ENCODE measurements around the gene TP53RK. TPM values are rescaled to one million over a fixed set of nuclear protein-coding genes. Genes with fewer than 3 reads are reported as not detected.
A peak's percentile ranks its signal among the peaks of the same experiment; 100 is the strongest.

The TP53RK gene
- total and polyA plus RNA-seq, 2 of the 13 experiments (the other 11 are each of a cell fraction or from before 2014, with no cell fraction given) = 12.9 to 25.5 TPM

DNA sequence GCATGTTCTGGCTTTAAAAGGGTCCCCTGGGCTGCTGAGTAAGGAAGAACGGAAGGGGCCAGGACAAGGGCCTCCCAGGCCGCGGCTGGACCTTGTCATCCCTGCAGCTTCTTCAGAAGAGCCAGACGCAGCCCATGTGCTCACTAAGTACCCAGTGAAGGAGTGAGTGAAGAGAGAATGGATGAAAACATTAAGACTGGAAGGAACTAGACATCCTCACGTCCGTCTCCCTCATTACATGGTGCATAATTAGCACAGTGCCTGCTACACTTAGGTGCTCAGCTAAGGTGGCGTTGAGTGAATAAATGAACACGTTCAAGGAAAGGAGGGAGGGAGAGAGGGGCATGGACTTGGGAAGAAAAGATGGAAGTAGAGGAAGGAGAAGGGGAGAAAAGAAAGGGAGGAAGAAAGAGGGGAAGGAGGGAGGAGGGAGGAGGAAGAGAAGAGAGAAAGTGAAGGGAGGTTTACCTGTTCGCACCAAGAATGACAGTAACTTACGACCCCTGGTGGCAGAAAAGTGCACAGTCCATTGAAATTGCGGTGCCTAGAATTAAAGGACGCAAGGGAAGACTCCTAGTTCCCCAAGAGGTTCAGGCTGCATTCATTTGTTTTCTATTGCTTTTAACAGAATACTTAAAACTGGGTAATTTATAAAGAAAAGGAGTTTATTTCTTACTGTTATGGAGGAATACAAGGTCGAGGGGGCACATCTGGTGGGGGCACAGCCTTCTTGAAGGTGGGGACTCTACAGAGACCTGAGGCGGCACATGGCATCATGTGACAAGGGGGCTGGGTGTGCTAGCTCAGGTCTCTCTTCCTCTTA is 8.0 kb downstream of the TP53RK start (continued):
- TF ChIP-seq SMYD3 (CRISPR knock-in tag; IDR thresholded peaks at IDR 0.05) (0 out of 2 replicates have a peak, but pooled peaks have one; percentile 48), ZBTB7A (CRISPR knock-in tag; IDR thresholded peaks at IDR 0.05) (no peak), NFKBIZ (CRISPR knock-in tag; IDR thresholded peaks at IDR 0.05) (0 out of 2 replicates have a peak, but pooled peaks have one; percentile 42), ELF3 (CRISPR knock-in tag; IDR thresholded peaks at IDR 0.05) (peak; percentile 89), KAT8 (CRISPR knock-in tag; IDR thresholded peaks at IDR 0.05) (peak; percentile 49; the same call in 1 of the 2 replicates), KAT7 (CRISPR knock-in tag; IDR thresholded peaks at IDR 0.05; ENCODE audit: borderline replicate concordance) (peak; percentile 88; the same call in 1 of the 2 replicates), SSRP1 (CRISPR knock-in tag; IDR thresholded peaks at IDR 0.05) (peak; percentile 97), ZNF792 (CRISPR knock-in tag; IDR thresholded peaks at IDR 0.05) (peak; percentile 69; the same call in 1 of the 2 replicates), ZNF567 (CRISPR knock-in tag; IDR thresholded peaks at IDR 0.05; ENCODE audit: borderline replicate concordance) (0 out of 2 replicates have a peak, but pooled peaks have one; percentile 52)
- TF ChIP-seq, protein P1, sequence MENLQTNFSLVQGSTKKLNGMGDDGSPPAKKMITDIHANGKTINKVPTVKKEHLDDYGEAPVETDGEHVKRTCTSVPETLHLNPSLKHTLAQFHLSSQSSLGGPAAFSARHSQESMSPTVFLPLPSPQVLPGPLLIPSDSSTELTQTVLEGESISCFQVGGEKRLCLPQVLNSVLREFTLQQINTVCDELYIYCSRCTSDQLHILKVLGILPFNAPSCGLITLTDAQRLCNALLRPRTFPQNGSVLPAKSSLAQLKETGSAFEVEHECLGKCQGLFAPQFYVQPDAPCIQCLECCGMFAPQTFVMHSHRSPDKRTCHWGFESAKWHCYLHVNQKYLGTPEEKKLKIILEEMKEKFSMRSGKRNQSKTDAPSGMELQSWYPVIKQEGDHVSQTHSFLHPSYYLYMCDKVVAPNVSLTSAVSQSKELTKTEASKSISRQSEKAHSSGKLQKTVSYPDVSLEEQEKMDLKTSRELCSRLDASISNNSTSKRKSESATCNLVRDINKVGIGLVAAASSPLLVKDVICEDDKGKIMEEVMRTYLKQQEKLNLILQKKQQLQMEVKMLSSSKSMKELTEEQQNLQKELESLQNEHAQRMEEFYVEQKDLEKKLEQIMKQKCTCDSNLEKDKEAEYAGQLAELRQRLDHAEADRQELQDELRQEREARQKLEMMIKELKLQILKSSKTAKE (CRISPR knock-in tag; IDR thresholded peaks at IDR 0.05; ENCODE audit: borderline replicate concordance) = no peak
- TF ChIP-seq, protein P2, sequence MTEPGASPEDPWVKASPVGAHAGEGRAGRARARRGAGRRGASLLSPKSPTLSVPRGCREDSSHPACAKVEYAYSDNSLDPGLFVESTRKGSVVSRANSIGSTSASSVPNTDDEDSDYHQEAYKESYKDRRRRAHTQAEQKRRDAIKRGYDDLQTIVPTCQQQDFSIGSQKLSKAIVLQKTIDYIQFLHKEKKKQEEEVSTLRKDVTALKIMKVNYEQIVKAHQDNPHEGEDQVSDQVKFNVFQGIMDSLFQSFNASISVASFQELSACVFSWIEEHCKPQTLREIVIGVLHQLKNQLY (CRISPR knock-in tag; IDR thresholded peaks at IDR 0.05) = 0 out of 2 replicates have a peak, but pooled peaks have one; percentile 44
- TF ChIP-seq, protein P3, sequence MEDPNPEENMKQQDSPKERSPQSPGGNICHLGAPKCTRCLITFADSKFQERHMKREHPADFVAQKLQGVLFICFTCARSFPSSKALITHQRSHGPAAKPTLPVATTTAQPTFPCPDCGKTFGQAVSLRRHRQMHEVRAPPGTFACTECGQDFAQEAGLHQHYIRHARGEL (CRISPR knock-in tag; IDR thresholded peaks at IDR 0.05) = 0 out of 2 replicates have a peak, but pooled peaks have one; percentile 31

Measured in HepG2 (cell line).